ENCODE measurements around the gene EXOC7.
"Not testable (repeated sequence)": the region's sequence is repeated elsewhere in the genome, so short reads cannot be mapped to it uniquely, and the experiment has no call there.

The EXOC7 gene

DNA sequence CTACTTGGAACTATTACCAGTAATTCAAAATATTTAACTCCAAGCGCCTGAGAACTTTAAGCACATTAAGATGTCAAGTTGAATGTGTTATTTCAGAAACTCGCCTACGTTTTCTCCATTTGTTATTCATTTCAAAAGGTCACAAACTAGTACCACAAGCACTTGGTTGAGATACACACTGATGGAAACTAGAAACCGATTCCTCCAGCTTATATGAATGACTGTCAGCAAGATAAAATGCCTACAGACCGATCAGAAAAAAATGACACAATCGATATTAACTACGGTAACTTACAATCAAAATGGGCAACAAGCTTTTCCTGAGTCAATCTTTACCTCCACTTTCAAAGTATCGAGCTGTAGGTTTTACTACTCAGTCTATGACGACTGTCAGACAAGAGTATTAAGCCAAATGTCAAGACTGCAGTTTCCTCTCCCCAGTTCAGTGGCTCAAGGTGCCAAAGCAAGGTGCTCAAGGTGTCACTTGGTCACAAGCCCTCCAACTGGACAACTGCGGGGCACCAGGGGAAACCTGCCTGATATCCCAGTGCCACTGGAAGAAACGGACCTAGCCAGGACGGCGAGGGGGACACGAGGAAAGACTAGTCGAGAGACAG lies 31.9 kb downstream of the EXOC7 start:
- DNase-seq, result no peak

DNA sequence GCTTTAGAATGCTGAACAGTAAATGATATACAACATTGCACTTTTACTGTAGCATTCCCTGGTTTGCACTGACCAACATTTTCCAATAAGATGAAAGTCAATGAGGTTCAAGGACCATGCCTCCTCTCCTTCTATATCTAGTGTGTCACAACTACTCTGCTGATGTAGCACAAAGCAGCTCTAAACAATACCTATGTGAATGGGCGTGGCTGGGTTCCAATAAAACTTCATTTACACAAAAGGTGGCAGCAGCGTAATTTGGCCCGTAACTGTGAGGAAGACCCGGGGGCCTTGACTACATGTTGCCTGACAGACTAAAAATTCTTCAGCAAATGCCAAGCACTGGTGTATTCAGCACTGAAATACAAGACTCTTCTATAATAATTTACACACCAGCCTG lies 37.8 kb downstream of the EXOC7 start:
- DNase-seq, result no peak

DNA sequence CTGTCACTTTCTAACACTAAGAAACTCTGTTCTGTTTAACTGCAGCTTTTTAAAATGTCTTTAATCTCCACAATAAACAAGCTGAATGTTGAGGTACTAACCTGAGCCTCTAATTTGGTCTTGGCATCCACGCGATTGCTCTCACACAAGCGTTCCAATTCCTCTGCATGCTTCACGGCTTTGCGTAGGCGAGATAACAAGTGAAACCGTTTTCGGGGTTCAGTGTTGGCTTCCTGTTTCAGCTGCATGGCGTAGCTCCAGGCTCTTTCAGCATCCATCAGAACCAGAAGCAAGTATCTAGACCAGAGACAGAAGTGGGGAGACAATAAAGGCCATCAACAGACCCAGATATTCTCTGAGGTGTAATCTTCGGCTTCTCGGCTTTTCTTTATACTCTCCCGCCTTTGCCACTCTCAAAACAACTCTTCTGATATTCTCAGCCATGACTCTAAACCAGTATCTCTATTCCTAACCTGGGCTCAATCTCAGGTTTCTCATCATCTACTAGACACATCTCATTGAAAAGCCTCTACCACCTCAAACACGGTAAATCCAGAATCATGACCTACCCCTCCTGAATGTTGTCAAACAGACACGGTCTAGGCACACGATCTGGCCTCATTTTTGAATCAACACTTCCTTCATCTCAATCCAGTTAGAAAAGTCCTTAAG lies 39.6 kb downstream of the EXOC7 start:
- no peak for DNase-seq

DNA sequence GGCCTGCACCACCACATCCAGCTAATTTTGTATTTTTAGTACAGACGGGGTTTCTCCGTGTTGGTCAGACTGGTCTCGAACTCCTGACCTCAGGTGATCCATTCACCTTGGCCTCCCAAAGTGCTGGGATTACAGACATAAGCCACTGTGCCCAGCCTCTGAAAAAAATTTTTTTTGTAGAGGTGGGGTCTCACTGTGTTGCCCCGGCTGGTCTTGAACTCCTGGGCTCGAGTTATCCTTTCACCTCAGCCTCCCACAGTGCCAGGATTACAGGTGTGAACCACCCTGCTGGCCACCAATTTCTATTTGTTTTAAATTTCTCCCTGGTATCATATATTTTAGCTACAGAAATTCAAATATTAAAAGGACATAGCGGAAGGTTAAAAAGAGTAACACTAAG lies 45.3 kb downstream of the EXOC7 start:
- DNase-seq, result not testable (repeated sequence)

DNA sequence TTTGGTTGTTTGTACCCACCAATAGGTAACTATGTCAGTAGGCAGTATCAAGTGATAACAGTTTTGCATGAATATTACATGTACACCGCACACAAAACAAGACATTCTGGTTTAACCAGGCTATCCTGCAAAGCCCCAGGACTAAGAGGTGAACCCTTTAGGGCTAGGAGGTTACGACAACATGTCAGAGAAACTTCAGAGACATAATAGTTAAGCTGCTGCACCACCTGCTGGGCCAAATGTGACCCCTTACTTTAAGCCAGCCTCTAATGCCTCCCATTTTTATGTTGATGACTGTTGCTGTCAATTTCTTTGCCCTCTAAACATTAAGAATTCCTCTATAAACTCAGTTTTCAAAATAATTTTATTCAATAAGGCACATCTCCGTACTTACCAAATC lies 46.7 kb downstream of the EXOC7 start:
- no peak for DNase-seq

DNA sequence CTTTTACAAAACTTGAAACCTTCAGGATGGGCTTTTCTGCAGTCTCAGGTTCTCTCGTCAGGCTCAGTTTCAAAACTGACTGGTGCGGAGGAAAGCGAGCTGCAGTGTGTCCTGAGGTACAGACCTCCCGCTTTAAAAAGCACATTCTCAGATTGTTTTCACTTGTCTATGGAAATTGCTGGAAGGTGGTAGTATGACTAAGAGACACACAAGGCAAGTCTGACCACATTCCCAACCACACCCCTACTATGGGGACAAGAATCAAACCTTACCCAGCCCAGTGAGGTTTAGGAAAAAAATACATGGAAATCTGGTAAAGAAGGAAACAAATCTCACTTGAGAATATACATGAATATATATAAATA lies 49.5 kb downstream of the EXOC7 start:
- DNase-seq, result no peak

DNA sequence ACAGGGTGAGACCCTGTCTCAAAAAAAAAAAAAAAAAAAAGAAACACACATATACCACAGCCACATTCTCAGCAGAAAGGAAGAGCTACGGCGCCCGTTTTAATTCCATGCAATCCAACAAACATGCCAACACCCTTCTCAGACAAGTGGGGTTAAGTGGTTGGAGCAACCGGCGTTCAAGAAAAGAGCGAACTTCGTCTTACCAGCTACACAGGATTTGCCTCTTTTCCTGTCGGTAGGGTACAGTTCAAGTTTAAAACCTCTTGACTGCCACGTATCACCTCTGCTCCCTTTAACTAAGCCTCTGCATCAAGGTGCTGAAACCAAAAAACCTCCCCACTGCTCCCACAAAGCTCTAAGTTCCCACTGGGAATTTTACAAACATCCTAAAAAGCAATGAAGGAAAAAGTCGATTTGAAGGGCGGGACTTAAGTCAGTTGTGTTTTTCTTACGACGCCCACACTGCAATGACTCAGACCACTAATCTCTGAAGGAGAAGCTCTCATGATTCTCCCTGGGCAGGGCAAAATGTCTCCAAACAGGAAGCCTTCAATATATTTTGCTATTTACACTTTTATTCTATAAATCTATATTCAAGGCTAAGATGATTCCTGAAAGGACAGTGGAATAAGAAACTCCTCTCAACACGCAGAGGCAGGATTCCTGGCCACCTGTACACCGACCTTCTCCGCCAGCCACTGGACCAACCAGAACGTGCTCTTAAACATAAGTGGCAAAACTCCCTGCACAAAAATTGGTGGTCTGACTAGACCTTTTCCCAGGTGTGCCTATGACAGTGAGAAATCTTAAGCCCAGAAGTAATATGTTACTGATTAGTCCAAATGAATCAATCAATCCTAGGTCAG lies 50.1 kb downstream of the EXOC7 start:
- no peak for DNase-seq

DNA sequence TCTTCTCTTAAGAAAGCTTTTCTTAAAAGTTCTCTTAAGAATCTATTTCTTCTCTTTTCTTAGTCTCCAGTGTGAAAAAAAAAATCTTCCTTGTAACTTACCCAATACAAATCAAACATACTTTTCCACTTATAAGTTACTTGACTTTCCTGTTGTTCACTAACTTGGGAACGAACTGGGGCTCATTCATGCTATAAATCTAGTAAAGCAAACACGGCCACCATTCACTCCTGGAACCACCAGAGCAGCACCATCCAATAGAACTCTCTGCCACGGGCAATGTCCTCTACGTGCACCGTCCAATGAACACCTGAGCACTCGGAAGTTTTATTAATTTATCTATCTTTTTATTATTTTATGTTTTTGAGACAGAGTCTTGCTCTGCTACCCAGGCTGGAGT lies 52.0 kb downstream of the EXOC7 start:
- no peak for DNase-seq

DNA sequence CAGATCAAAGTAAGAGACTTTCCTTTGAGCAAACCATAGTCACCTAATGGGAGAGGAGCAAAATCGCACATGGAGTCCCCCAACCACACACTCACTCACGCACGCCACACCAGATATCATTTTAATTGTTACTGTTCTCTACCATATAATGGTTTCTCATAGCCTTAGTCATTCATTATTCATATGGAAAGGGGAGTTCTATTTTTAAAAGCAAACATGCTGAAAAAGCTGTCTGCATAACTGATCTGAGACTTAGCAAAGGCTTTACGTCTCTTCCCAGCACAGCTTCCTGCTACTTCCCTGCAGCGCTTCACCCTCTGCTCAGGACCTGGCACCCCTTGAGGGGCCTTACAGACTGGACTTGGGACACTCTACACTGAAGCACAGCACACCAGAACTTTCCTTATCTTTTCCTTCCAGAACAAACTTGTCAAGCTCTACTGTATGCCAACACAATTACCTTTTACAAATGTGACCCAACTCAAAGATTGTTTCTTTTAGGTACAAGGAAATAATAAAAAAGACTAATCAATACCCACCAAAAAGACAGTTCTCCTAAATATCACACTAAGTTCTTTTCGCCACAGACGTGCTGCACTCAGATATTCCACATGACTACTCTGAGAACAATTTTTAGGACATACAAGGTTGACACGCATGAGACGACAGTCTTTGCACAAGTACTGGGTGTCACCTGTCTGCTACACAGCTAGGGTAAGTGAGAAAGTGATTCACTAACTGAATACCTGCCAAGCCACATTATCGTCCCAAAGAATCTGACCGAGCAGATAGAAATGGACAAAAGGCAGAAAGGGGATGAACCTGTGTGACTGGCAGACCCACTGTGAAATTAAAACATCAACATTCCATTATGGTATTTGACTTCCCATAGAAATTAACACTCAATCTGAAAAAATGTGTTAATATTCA lies 52.8 kb downstream of the EXOC7 start:
- DNase-seq, result no peak

DNA sequence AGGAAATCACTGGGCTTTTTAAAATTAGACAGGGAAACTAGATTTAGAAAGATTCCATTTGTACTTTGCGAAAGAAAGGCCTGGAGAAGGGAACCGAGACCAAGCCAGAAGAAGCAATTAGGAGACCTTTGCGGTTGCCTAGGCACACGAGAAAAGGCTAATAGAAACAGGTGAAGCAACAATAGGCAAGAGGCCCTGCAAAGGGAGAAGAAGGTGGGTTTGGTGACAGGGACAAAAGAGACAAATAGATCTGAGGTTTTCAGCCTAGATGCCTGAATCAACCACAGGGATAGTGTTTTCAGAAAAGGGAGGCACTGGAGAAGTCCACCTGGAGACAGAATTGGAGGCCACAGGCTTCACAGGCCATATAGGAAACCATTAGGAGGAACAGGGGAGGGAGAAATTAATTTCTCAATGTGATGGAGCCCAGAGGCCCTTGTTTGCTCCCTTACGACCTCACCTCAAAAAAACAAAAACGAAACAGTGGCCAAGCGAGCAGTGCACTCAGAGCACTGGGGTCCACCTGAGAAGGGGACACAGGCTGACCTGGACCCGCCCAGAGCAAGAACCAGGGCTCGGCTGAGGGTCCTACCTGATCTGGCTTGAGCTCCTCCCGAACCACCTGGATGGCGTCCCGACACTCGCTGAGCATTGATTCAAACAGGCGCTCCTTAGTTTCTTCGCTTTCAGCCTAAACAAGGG lies 53.6 kb downstream of the EXOC7 start:
- no peak for DNase-seq

DNA sequence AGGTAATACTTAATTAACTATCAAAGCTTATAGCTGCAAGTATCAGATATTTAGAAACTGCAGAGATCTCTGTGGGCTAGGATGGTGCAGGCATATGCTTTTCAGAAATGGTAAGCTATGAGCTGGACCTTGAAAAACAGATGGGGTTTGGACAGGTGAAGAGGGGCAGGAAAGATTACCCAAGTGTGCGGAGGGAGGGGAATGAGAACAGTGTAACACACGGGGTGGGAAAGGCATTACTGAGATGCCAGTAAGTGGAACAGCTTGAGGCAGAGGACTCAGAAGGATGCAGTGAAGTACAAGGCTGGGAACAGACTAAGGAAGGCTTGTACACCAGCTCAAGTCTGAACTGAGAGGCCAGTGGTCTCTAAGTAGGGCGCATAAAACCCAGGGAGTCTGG lies 54.3 kb downstream of the EXOC7 start:
- DNase-seq, result no peak

DNA sequence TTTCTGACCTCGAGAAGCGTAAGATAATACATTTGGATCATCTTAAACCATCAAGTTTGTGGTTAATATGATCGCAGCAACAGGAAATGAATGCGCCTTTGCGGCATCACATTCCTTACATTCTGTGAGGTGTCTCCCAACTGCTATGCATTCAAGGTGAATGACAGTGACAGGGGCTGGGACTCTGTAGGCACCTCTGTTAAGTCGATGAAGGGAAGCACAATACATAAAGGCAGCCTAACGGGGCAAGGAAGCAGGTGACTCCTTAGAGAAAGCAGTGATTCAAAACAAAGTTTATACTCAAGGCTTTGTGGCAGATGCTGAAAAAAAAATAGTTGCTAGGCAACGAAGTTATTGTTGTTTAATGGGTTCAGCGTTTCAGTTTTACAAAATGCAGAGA lies 54.9 kb downstream of the EXOC7 start:
- no peak for DNase-seq

DNA sequence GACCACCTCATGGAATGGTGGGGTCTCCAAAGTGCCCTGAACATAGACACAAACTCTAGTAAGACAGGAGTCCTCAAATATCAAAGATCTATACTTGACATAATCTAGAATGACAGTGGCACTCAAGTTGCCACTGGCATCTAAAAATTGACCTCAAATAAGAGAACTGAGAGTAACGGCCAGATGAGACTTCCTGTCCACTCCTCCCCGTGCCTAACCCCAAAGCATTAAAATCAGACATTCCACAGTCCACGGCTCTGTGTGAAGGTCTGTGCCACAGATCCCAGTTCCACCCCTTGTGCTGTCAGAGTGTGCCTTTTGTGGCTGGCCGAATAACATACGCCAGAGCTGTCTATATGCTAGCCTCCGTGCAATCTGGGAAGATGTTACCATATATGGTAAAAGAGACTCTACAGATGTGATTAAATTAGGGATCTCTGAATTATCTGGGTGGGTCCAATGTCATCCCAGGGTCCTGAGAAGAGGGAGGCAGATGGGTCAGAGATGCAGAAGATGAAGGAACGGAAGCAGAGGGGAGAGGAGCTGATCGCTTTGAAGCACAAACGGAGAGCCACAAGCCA lies 55.5 kb downstream of the EXOC7 start:
- no peak for DNase-seq

DNA sequence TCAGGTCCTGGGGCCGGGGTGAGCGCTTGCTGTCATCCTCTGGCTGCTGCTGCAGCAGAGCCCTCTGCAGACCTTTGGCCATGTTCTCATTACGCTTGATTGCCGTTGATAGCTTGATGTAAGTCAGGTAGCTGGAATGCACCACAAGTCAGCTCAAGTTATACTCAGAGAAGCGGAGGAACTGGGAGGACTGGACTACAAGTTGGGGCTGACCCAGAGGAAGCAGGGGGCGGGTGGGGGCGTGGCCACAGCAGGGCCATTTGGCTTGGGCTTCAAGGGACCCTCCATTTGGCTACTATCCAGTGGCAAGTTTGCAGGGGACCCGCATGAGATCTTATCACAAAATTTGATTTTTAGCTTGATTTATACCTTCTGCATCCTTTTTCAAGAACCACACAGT lies 57.5 kb downstream of the EXOC7 start:
- DNase-seq, result no peak

DNA sequence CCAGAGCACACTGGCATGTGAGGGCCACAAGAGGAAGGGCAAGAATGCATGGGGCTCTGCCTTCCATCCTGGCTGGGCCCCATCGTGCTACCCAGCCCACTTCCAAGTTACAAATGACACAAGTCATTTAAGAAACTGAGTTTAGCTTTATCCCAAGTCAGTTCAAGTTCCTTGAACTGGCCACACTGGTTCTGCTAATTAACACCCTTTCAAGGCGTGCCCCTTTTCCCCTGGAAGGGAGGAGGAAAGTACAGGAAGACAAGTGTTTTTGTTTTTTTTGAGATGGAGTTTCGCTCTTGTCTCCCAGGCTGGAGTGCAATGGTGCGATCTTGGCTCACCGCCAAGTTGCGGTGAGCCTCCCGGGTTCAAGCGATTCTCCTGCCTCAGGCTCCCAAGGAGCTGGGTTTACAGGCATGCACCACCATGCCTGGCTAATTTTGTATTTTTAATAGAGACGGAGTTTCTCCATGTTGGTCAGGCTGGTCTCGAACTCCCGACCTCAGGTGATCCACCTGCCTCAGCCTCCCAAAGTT lies 59.0 kb downstream of the EXOC7 start:
- DNase-seq, result not testable (repeated sequence)

DNA sequence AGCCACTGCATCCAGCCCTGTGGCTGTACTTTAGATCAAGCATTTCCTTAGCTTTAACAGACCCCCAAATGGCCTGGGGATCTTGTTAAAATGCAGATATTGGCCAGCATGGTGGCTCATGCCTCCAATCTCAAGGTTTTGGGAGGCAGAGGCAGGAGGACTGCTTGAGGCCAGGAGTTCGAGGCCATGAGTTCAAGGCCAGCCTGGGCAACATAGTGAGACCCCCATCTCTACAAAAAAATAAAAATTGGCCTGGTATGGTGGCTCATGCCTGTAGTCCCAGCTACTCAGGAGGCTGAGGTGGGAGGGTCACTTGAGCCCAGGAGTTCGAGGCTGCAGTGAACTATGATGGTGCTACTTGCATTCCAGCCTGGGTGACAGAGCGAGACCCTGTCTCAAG lies 60.7 kb downstream of the EXOC7 start:
- not testable (repeated sequence) for DNase-seq

DNA sequence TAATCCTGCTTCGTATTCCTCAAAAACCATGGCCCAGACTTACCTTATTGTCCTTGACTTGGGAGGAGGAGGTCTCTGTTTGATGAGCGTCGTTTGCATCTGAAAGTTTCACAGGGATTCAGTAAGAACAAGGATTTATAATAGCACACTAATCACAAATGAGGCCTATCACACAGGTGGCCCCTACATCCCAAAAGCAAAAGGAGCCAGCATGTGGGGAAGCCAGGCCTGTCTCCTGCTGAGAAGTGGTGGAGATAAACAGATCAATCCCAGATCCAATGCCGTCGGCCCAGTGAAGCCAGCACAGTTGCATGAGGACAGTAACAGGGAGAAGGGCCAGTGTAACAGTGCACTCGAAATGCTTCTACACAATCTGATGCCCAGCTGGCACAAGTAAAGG lies 63.2 kb downstream of the EXOC7 start:
- no peak for DNase-seq

DNA sequence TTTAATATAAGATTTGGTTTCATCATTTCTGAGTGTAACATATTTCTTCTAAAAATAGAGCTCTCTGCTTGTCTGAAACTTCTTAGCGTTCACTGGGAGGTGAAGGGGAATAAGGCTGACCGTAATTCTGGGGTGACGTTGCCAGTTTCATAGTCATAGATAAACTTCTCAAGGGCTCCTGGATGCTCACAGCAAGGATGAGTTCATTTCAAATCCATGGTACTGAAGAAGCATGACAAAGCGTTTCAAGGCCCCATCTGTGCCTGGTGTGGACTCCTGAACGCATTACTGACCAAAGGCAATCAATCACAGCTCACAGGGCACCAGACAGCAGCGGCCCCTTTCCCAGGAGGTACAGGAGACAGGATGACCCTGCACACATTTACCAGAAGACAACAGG lies 64.5 kb downstream of the EXOC7 start:
- DNase-seq, result no peak

DNA sequence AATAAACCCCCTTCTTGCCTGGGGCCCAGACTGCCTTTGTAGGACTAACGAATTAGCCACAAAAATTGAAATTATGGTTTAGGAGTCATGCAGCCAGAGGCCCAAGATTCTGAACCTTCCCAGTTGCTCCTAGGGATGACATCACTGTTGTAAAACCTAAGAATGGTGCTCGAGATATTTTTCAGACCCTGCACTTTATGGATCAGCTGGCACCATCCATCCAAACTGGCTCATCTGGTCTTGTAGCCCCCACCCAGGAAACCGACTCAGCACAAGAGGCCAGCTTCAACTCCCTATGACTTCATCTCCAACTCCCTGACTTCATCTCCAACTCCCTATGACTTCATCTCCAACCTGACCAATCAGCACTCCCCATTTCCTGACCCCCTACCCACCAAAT lies 65.5 kb downstream of the EXOC7 start:
- no peak for DNase-seq

DNA sequence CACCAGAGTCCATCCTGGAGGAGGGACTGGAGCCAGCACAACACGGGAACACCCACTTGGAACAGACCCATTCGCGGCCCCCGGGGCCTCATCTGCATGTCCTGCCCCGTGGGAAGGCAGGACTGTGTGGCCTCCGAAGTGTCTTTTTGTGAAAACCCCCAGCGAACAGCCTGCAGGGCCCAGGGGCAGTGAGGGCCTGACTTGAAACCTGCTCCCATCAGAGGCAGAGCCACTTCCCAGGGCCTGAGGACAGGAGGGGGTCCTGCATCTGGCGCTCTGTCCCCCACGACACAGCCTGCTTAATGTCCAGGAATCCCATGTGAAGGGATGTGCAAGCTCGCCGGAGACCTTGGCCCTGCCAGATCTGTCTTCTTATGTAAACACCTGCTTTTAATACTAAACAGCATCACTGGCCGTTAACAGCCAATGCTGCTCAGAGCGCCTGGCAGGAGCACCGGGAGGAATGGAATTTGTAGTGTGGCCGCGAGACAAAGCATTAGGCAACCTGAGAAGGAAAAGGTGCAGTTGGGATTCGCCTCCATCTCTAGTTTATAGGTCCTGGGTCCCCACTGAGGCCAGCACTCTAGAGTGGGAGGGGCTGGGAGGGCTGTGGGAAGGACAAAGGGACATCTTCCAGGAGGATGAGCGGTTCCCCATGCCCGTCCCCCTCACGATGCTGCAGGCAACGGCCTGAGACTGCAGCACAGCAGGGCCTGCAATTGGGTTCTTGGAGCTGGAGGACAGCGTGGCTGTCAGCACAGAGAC lies 66.9 kb downstream of the EXOC7 start:
- no peak for DNase-seq
